HAP-1 (cell line): Measurements from ENCODE around the gene IPO4.

Experiments
- DNase-seq, 2 experiments: peaks; one replicate each; pipeline ENCODE4 v3.0.0-alpha.2; 2016 to 2020; ENCODE audit warnings: low spot score in 2 of 2
- H3K27me3 ChIP-seq: fragments of 250-450 bp; sonication (Bioruptor Pico); 2 replicates; pipeline ENCODE4 v1.5.1; 2020; ENCODE audit warnings: low read depth, mild to moderate bottlenecking, moderate library complexity
- H3K36me3 ChIP-seq: fragments of 250-450 bp; sonication (Bioruptor Pico); replicated peaks from 2 replicates; pipeline ENCODE4 v1.5.1; 2020; ENCODE audit warnings: mild to moderate bottlenecking
- H3K4me1 ChIP-seq: fragments of 250-450 bp; sonication (Bioruptor Pico); 2 replicates; pipeline ENCODE4 v1.5.1; 2020; ENCODE audit warnings: mild to moderate bottlenecking
- H3K4me3 ChIP-seq: fragments of 250-450 bp; sonication (Bioruptor Pico); 2 replicates; pipeline ENCODE4 v1.5.1; 2020; ENCODE audit warnings: mild to moderate bottlenecking, moderate library complexity
- H3K9me3 ChIP-seq: fragments of 250-450 bp; sonication (Bioruptor Pico); 2 replicates; pipeline ENCODE4 v1.5.1; 2020; ENCODE audit warnings: mild to moderate bottlenecking, moderate library complexity
- in situ Hi-C: fragments of 300-500 bp; cut with MboI; formaldehyde crosslinking; loops from 3 replicates; pipeline ENCODE4 v1.14.3; 2020; ENCODE audit warnings: low sequenced_read_pairs, inconsistent platforms, mixed read lengths

Gene IPO4

GRCh38 chr14:24135834-24136683 is 52.6 kb downstream of the IPO4 start, which contains the start of gene PSME1:
PSME1 (plus strand) TSS chr14:24136194; CDS start chr14:24136263, 69 bp downstream.
- in situ Hi-C loops: no loop called here
- Histone ChIP-seq H3K27me3 (no peaks in the 10 kb centered on the region), H3K9me3 (no peaks in the 10 kb centered on the region), H3K36me3 (peaks cover 30% of the 10 kb centered on the region), H3K4me1 (peaks cover 21% of the 10 kb centered on the region), H3K4me3 (peak within 1 kb of the TSS; percentile 82)
- DNase-seq: peak; percentile 81 to 95

- Histone ChIP-seq H3K4me1 (peaks cover 21% of the 10 kb centered on the region), H3K36me3 (peaks cover 30% of the 10 kb centered on the region), H3K9me3 (no peaks in the 10 kb centered on the region), H3K4me3 (peak overlapping the region; percentile 82), H3K27me3 (no peaks in the 10 kb centered on the region)
- no peak for DNase-seq
- in situ Hi-C loops: no loop called here
Measured at GRCh38 chr14:24135584-24135833, 53.1 kb downstream of the IPO4 start.

- H3K4me1 ChIP-seq: peaks cover 13% of the 10 kb centered on the region
- H3K9me3 ChIP-seq: no peaks in the 10 kb centered on the region
- peaks cover 17% of the 10 kb centered on the region for H3K36me3 ChIP-seq
- H3K27me3 ChIP-seq: no peaks in the 10 kb centered on the region
- H3K4me3 ChIP-seq: no peak overlapping the region
- in situ Hi-C loops: no loop called here
- no peak for DNase-seq
Measured at GRCh38 chr14:24133735-24134134, 54.9 kb downstream of the IPO4 start.

GRCh38 chr14:24132976-24133375 is 55.6 kb downstream of the IPO4 start:
- no peaks in the 10 kb centered on the region for H3K9me3 ChIP-seq
- H3K4me3 ChIP-seq: no peak overlapping the region
- H3K36me3 ChIP-seq: peaks cover 9% of the 10 kb centered on the region
- no peaks in the 10 kb centered on the region for H3K27me3 ChIP-seq
- in situ Hi-C loops: no loop called here
- H3K4me1 ChIP-seq: peaks cover 13% of the 10 kb centered on the region
- DNase-seq: no peak

- H3K4me1 ChIP-seq: peaks cover 11% of the 10 kb centered on the region
Measured at GRCh38 chr14:24132061-24132685, 56.4 kb downstream of the IPO4 start.

GRCh38 chr14:24131549-24131966 is 57.1 kb downstream of the IPO4 start:
- Histone ChIP-seq H3K4me3 (no peak overlapping the region), H3K36me3 (no peaks in the 10 kb centered on the region), H3K9me3 (no peaks in the 10 kb centered on the region), H3K27me3 (no peaks in the 10 kb centered on the region), H3K4me1 (peaks cover 5% of the 10 kb centered on the region)
- in situ Hi-C loops: no loop called here
- DNase-seq: no peak

More at GRCh38 chr14:24132061-24132685, 56.4 kb downstream of the IPO4 start:
- no peak overlapping the region for H3K4me3 ChIP-seq
- no peaks in the 10 kb centered on the region for H3K9me3 ChIP-seq
- in situ Hi-C loops: no loop called here
- H3K36me3 ChIP-seq: peaks cover 3% of the 10 kb centered on the region; the same call in 1 of the 2 replicates
- no peak for DNase-seq
- no peaks in the 10 kb centered on the region for H3K27me3 ChIP-seq

GRCh38 chr14:24130717-24131548 is 57.7 kb downstream of the IPO4 start:
- Histone ChIP-seq H3K36me3 (no peaks in the 10 kb centered on the region), H3K27me3 (no peaks in the 10 kb centered on the region), H3K4me1 (peaks cover 4% of the 10 kb centered on the region), H3K9me3 (no peaks in the 10 kb centered on the region), H3K4me3 (no peak overlapping the region)
- no peak for DNase-seq
- in situ Hi-C loops: no loop called here

GRCh38 chr14:24130380-24130716 is 58.3 kb downstream of the IPO4 start, which contains the start of gene FITM1:
FITM1 (plus strand) TSS chr14:24130659; CDS start chr14:24131564, 905 bp downstream.
- DNase-seq: no peak
- Histone ChIP-seq H3K4me3 (no peak within 1 kb of the TSS), H3K9me3 (no peaks in the 10 kb centered on the region), H3K36me3 (no peaks in the 10 kb centered on the region), H3K4me1 (peaks cover 2% of the 10 kb centered on the region), H3K27me3 (no peaks in the 10 kb centered on the region)
- in situ Hi-C loops: no loop called here
